Measurements from ENCODE around the gene DNAH10. TPM values are rescaled to one million over a fixed set of nuclear protein-coding genes. Genes with fewer than 3 reads are reported as not detected.

DNAH10 gene
- total RNA-seq, 1 donor from 2014 or later: 0.51 TPM

DNA sequence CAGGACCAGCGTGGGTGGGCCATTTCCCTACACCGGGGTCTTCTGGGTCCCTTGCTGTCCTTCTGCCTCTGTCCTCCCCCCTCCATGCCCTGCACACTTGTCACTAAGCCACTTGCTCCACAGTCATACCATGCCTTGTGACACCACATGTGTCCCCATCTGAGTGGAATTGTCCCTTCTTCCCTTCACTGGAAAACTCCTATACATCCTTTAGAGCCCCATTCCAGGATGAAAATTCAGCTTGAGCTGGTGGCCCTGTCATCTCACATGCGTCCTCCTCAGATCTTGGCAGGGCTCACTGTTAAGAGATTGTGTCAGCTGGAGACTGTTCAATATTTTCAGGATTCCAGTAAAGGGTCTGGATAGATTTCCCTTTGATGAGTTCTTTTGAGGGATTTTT, 87.4 kb downstream of the DNAH10 start:
- Mint-ChIP-seq H3K27ac (no peak overlapping the region), H3K4me1 (no peaks in the 10 kb centered on the region), H3K9me3 (no peaks in the 10 kb centered on the region), H3K4me3 (no peak overlapping the region), H3K27me3 (peaks cover 2% of the 10 kb centered on the region), H3K36me3 (ENCODE audit: low read depth) (no peaks in the 10 kb centered on the region)
- POLR2A ChIA-PET: no interaction called here
- intact Hi-C loops (cut with micrococcal nuclease): no loop called here
- TF ChIP-seq, protein P1, sequence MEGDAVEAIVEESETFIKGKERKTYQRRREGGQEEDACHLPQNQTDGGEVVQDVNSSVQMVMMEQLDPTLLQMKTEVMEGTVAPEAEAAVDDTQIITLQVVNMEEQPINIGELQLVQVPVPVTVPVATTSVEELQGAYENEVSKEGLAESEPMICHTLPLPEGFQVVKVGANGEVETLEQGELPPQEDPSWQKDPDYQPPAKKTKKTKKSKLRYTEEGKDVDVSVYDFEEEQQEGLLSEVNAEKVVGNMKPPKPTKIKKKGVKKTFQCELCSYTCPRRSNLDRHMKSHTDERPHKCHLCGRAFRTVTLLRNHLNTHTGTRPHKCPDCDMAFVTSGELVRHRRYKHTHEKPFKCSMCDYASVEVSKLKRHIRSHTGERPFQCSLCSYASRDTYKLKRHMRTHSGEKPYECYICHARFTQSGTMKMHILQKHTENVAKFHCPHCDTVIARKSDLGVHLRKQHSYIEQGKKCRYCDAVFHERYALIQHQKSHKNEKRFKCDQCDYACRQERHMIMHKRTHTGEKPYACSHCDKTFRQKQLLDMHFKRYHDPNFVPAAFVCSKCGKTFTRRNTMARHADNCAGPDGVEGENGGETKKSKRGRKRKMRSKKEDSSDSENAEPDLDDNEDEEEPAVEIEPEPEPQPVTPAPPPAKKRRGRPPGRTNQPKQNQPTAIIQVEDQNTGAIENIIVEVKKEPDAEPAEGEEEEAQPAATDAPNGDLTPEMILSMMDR (IDR thresholded peaks at IDR 0.05): no peak
- CTCF ChIA-PET: no interaction called here
- DNase-seq (no peak), ATAC-seq (ENCODE audit: low read depth) (no peak)

DNA sequence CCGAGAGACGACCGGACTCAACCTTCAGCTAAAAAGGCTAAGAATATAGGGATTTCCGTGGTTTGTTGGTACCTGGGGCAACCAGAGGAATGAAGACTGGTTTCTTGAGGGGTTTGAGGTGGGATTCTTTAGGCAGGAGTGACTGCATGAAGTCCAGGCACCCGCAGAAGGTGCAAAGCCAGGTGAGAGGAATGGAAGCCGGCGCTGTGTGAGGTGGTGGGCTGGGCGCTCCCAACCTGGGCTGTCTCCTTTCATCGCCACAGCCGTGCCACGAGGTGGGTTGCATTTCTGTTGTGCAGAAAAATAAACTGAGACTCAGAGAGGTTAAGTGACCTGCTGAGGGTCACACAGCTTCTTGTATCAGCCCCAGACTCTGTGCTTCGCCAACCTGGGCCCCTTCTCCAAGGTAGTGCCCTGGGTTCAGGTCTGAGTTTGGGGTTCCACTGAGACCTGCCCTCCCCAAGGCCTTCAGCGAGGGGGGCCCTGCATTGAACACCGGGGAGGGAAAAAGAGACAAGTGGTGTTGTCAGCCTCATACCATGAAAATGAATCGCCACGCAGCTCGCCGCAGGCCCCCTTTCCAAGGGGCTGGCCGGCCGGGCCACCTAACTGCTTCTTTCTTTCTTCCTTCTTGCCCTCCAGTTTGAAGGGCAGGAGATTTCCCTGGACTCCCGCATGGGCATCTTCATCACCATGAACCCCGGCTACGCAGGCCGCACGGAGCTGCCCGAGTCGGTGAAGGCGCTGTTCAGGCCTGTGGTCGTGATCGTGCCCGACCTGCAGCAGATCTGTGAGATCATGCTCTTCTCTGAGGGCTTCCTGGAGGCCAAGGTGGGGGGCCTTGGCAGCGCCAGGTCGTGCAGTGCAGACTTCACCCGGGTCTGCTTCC, 88.4 kb downstream of the DNAH10 start:
- no peaks in the 10 kb centered on the region for H3K4me1 Mint-ChIP-seq
- ChIA-PET POLR2A (no interaction called here), CTCF (no interaction called here)
- H3K27me3 Mint-ChIP-seq: peaks cover 2% of the 10 kb centered on the region
- intact Hi-C loops (cut with micrococcal nuclease): no loop called here
- TF ChIP-seq, protein P1 (IDR thresholded peaks at IDR 0.05): no peak
- ATAC-seq (ENCODE audit: low read depth) (no peak), DNase-seq (no peak)
- H3K4me3 Mint-ChIP-seq: no peak overlapping the region
- H3K9me3 Mint-ChIP-seq: no peaks in the 10 kb centered on the region
- no peak overlapping the region for H3K27ac Mint-ChIP-seq
- H3K36me3 Mint-ChIP-seq (ENCODE audit: low read depth): no peaks in the 10 kb centered on the region

DNA sequence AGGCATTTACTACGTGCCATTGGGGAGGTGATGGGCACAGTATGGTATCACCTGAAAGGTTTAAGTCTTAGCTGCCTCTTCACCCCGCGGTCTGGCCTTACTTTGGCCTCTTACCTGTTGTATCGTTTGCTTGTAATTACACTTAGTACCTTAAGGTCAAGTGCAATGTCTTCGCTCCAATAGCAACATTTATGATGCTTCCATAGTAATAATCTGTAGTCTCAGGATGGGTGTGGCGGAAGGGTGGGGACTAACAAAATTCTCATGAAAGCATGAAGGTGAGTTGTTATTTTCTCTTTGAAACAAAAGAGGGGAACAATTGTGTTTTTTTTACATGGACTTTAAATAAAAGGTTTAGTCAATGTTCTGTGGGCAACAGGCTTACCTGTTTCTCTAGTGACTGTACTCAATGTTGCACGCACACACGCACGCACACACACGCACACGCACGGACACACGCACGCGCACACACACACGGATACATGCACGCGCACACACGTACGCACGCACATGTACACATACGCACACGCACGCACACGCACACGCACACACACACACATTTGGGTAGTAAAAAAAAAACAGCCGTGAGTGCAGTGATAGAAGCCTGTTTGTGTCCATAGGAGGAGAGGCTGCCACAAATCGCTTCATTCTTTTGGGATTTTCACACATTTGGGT, 91.4 kb downstream of the DNAH10 start:
- intact Hi-C loops (cut with micrococcal nuclease): no loop called here
- no peak for DNase-seq
- Mint-ChIP-seq H3K9me3 (no peaks in the 10 kb centered on the region), H3K27me3 (peaks cover 2% of the 10 kb centered on the region), H3K4me3 (no peak overlapping the region), H3K36me3 (ENCODE audit: low read depth) (no peaks in the 10 kb centered on the region), H3K27ac (no peak overlapping the region), H3K4me1 (no peaks in the 10 kb centered on the region)
- no peak for ATAC-seq (ENCODE audit: low read depth)
- TF ChIP-seq, protein P1 (IDR thresholded peaks at IDR 0.05): no peak
- CTCF ChIA-PET: no interaction called here
- POLR2A ChIA-PET: no interaction called here

DNA sequence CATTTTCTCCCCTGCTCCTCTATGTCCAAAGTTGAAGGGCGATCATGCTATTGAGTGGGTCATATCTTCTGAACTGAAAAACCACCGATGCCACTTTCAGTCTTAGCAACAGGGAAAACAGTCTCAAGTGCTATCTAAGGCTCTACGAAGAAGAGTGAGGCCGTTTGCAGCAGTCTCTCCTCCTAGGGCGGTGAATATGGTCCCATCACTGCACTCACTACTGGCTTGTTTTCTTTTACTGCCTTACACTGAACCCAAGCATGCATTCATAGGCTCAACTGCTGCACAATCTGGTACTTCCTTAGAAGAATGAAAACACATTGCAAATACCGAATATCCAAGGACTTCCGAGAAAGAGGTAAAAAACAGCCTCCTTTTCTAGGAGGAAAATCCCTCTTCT, 92.1 kb downstream of the DNAH10 start:
- DNase-seq (no peak), ATAC-seq (ENCODE audit: low read depth) (no peak)
- no peak overlapping the region for H3K4me3 Mint-ChIP-seq
- no peaks in the 10 kb centered on the region for H3K9me3 Mint-ChIP-seq
- TF ChIP-seq, protein P1 (IDR thresholded peaks at IDR 0.05): no peak
- H3K27ac Mint-ChIP-seq: no peak overlapping the region
- no peaks in the 10 kb centered on the region for H3K4me1 Mint-ChIP-seq
- H3K36me3 Mint-ChIP-seq (ENCODE audit: low read depth): no peaks in the 10 kb centered on the region
- H3K27me3 Mint-ChIP-seq: peaks cover 2% of the 10 kb centered on the region
- POLR2A ChIA-PET: no interaction called here
- CTCF ChIA-PET: no interaction called here
- intact Hi-C loops (cut with micrococcal nuclease): no loop called here

DNA sequence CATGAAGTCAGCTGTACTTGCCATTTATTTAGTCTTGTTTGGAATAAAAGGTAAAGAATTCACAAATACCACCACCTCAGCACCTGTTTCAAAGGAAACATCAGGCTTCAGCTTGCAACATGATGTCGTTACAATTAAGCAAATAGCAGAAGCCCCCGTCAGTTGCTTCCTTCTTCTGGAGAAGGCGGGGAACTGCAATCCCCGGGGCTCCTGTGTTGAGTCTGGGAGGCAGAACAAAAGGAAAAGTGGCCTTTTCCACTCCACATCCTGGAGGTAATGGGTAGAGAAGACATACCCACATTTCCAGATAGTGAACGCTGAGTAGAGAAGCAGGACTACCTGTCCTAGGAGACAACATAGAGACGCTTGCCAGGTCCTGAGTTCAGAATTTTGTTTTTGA, 92.8 kb downstream of the DNAH10 start:
- intact Hi-C loops (cut with micrococcal nuclease): no loop called here
- no peaks in the 10 kb centered on the region for H3K9me3 Mint-ChIP-seq
- H3K4me1 Mint-ChIP-seq: no peaks in the 10 kb centered on the region
- H3K4me3 Mint-ChIP-seq: no peak overlapping the region
- DNase-seq: no peak
- ChIA-PET POLR2A (no interaction called here), CTCF (no interaction called here)
- H3K36me3 Mint-ChIP-seq (ENCODE audit: low read depth): no peaks in the 10 kb centered on the region
- ATAC-seq (ENCODE audit: low read depth): no peak
- H3K27ac Mint-ChIP-seq: no peak overlapping the region
- peaks cover 2% of the 10 kb centered on the region for H3K27me3 Mint-ChIP-seq
- TF ChIP-seq, protein P1 (IDR thresholded peaks at IDR 0.05): no peak
